Activated T-cell treated with anti-CD3 and anti-CD28 coated beads, Interleukin-2, amount 50 U/mL, for 4 hours (primary cell): ENCODE data around the gene ABLIM1. TPM values are rescaled to one million over a fixed set of nuclear protein-coding genes. Genes with fewer than 3 reads are reported as not detected.

Experiments used
- ATAC-seq, 2 donors: fragments of 200-7000 bp; cut with Tn5 transposase; one replicate each; pipeline ENCODE4 v1.10.0; 2021
- DNase-seq: peaks from one replicate; pipeline ENCODE4 v3.0.0-alpha.2; 2020
- H3K27me3 Mint-ChIP-seq: one replicate; pipeline ENCODE4 v1.8.0; 2021; ENCODE audit warnings: low read depth, mixed read lengths
- H3K36me3 Mint-ChIP-seq: one replicate; pipeline ENCODE4 v1.8.0; 2022; ENCODE audit warnings: mixed read lengths; ENCODE audit not compliant: insufficient read depth
- H3K4me1 Mint-ChIP-seq: one replicate; pipeline ENCODE4 v1.8.0; 2021; ENCODE audit warnings: low read depth, mixed read lengths
- H3K4me3 Mint-ChIP-seq: one replicate; pipeline ENCODE4 v1.8.0; 2021; ENCODE audit warnings: mild to moderate bottlenecking, moderate library complexity, mixed read lengths
- H3K9me3 Mint-ChIP-seq: one replicate; pipeline ENCODE4 v1.8.0; 2021; ENCODE audit warnings: mixed read lengths
- total RNA-seq, 3 donors: library from RNA; stranded (reverse); gene quantifications; one replicate each; pipeline ENCODE4 v1.2.1, GENCODE V29; 2021

Gene ABLIM1
- total RNA-seq, 3 donors from 2014 or later = 68.1 to 83.2 (median 76.2) TPM

DNA sequence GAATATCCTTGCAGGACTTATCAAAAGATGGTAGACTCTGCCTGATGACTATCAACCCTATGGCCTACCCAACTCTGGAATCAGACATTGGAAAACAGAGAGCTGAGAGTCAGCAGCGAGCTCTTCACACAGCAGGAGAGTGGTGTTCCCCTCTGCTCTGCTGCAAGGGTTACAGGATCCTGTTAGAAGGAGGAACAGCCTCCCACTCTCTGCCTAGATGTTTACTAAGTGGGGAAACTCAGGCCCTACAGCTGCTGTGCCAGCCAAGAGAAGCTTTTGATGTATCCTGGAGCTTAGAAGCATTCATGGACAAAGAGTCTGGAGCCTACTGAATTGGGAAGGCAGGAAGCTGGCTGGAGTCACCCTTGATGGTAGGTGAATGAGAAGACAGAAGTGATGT is 104.6 kb downstream of the ABLIM1 start:
- peaks cover 5% of the 10 kb centered on the region for H3K9me3 Mint-ChIP-seq
- H3K36me3 Mint-ChIP-seq = no peaks in the 10 kb centered on the region
- no peak for ATAC-seq
- H3K27me3 Mint-ChIP-seq = no peaks in the 10 kb centered on the region
- peaks cover 2% of the 10 kb centered on the region for H3K4me1 Mint-ChIP-seq
- no peak overlapping the region for H3K4me3 Mint-ChIP-seq
- DNase-seq = no peak

DNA sequence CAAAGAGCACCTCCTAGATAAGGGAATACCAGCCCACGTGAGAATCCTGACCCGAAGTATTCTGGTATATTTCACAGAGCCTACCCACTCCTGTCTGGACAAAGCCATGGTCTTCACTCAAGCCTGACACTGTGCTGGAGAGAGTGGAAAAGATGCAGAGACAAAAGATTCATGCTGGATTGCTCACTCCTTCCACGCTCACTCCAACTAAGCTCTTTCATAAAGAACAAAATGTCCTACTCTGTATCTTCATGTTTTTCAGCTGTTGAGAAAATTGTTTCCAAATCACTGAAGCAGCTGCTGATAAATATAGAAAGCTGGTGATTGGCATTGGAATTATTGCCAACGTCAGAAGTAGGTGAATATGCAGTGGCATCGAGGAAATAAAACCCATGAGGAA is 106.0 kb downstream of the ABLIM1 start:
- ATAC-seq (no peak), DNase-seq (no peak)
- Mint-ChIP-seq H3K36me3 (no peaks in the 10 kb centered on the region), H3K4me3 (no peak overlapping the region), H3K27me3 (no peaks in the 10 kb centered on the region), H3K4me1 (peaks cover 15% of the 10 kb centered on the region), H3K9me3 (no peaks in the 10 kb centered on the region)

DNA sequence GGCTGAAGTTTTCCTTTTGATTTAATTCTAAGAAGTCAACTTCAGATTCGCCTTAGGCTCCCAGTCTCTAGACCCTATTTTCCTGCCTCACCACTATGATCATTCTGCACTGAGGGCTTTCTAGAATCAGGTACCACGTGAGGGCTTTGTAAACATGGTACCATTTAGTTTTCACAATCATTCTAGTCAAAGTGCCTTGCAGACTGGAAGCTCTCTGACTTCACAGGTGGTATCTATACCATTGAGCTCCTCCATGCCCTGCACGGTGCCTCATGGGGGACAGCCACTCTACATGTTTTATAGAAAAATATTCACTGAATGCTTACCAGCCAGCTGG is 106.5 kb downstream of the ABLIM1 start:
- Mint-ChIP-seq H3K4me3 (no peak overlapping the region), H3K36me3 (no peaks in the 10 kb centered on the region), H3K4me1 (peaks cover 16% of the 10 kb centered on the region), H3K27me3 (no peaks in the 10 kb centered on the region), H3K9me3 (no peaks in the 10 kb centered on the region)
- no peak for ATAC-seq
- DNase-seq = no peak

DNA sequence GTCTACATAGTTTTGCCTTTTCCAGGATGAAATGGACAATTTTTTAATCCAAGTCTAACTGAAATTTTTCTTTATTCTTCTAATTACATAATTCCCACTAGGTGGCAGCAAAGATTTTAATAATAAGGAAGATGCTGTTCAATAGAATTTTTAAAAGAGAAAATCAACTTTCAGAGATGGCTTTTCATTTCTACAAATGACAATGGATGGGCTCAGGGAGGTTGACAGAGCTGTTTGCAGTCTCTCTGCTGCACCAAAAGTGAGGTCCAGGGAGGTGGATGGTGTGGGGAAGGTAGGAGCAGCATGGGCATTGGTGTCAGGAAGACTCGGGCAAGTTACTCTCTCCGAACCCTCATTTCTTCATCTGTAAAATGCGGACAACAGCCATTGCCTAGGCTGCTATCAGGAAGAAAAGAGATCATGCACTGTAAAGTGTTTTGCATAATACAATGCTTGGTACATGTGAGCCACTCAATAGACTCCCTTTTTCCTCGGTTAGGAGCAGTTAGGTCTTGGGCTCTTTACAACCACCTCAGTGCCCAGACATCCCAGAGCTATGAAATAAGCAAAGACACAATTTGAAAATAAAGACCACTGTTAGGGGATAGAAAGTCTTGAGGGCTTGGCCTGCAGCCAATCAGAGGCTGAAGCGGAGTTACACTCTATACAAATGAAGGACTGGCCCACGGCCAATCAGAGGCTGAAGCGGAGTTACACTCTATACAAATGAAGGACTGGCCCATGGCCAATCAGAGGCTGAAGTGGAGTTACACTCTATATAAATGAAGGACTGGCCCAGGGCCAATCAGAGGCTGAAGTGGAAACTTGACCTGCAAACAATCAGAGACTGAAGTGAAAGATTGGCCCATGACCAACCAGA is 107.1 kb downstream of the ABLIM1 start:
- no peaks in the 10 kb centered on the region for H3K27me3 Mint-ChIP-seq
- ATAC-seq = no peak
- H3K9me3 Mint-ChIP-seq = no peaks in the 10 kb centered on the region
- H3K4me1 Mint-ChIP-seq = peaks cover 19% of the 10 kb centered on the region
- no peak for DNase-seq
- no peak overlapping the region for H3K4me3 Mint-ChIP-seq
- H3K36me3 Mint-ChIP-seq = no peaks in the 10 kb centered on the region

DNA sequence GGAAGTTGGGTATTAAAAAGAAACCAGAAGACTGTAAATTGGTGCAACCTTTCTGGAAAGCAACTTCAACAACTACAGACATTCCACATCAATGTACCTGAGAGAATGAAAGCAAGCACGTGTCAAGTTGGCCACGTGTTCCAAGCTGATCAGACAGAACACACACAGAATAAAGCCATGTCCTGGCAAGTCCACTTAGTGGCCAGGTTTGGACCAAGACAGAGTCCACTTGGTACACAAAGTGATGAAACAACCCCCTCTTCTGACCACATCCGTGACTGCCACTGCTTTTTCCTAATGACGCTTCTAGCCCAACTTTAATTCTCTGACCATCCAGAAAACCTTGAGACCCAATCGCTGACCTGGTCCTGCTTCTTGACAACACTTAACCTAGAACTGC is 109.4 kb downstream of the ABLIM1 start:
- Mint-ChIP-seq H3K27me3 (no peaks in the 10 kb centered on the region), H3K9me3 (no peaks in the 10 kb centered on the region), H3K36me3 (no peaks in the 10 kb centered on the region), H3K4me1 (peaks cover 38% of the 10 kb centered on the region), H3K4me3 (no peak overlapping the region)
- ATAC-seq (no peak), DNase-seq (no peak)

DNA sequence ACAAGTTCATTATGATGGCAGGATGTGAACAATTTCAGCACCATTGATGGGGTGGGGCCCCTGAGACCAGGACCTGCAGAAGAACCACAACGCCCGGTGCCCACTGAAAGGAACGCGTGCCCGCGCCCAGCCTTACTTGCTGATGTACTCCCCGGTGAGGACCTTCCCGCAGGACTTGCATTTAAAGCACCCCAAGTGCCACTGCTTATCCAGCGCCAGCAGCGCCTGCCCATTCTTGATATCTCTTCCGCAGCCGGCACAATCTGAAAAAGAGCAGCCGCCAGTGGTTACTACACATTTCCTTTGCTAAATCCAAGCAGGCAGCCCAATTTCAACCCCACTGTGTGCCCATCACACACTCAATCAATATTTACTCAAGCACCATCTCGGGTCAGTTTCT is 110.6 kb downstream of the ABLIM1 start:
- no peak for DNase-seq

DNA sequence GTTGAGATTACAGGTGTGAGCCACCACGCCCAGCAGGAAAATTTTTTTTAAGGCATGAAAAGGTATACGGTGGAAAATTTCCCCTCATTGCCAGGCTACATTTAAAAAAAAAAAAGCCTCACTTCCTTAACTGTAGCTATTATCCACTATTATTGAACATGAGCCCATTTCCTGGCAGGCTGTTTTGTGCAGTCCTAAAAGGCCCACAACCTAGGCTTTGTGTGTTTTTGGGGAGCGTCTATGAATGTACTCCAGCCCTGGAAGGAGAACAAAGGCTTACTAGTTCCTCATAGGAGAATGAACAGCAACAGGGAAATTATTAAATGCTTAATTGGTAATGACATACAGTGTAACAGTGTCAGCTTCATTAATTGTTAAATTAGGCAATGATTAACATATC is 111.0 kb downstream of the ABLIM1 start:
- ATAC-seq = no peak

More for the DNA sequence above, 110.6 kb downstream of the ABLIM1 start:
- no peaks in the 10 kb centered on the region for H3K27me3 Mint-ChIP-seq
- H3K36me3 Mint-ChIP-seq = no peaks in the 10 kb centered on the region
- peak overlapping the region; percentile 60 for H3K4me3 Mint-ChIP-seq
- ATAC-seq = peak in 1 of 2 donors; percentile 31
- H3K9me3 Mint-ChIP-seq = no peaks in the 10 kb centered on the region
- peaks cover 48% of the 10 kb centered on the region for H3K4me1 Mint-ChIP-seq

DNA sequence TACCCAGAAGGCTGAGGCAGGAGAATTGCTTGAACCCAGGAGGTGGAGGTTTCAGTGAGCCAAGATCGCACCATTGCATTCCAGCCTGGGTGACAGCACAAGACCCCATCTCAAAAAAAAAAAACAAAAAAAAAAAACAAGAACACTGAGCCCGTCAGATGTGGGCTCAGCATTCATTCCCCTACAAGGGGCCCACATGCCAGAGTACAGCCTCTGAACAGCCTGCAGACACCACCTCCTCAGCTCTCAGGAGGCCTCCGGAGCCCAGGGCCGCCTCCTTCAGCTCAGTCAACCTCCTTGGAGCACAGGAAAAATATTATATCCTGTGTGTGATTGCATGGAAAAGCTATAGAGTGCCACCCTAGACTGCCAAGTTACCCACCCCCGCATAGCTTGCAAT is 112.3 kb downstream of the ABLIM1 start:
- ATAC-seq (no peak), DNase-seq (no peak)
- Mint-ChIP-seq H3K27me3 (no peaks in the 10 kb centered on the region), H3K4me1 (peaks cover 65% of the 10 kb centered on the region), H3K36me3 (no peaks in the 10 kb centered on the region), H3K4me3 (no peak overlapping the region), H3K9me3 (no peaks in the 10 kb centered on the region)

More for the DNA sequence above, 111.0 kb downstream of the ABLIM1 start:
- Mint-ChIP-seq H3K9me3 (no peaks in the 10 kb centered on the region), H3K27me3 (no peaks in the 10 kb centered on the region), H3K4me1 (peaks cover 53% of the 10 kb centered on the region), H3K36me3 (no peaks in the 10 kb centered on the region), H3K4me3 (peak overlapping the region; percentile 60)
- DNase-seq = no peak

DNA sequence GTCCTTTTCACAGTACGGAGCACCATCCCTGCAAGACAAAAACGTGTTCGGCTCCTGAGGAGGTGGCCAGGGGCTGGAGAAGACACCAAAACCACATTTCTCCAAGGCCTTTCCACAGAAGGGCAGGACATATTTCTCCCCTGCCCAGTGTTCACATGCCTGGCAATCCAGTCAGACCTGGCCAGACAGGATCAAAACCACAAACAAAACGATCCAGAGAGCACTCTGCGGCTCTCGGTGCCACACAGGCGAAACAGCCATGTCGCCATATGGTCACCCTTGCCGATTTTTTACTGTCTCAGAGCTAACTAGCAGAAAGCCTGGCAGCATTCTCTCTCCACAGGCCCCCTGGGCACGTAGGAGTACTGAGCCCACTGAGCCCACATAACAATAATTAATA is 113.0 kb downstream of the ABLIM1 start:
- H3K4me1 Mint-ChIP-seq = peaks cover 73% of the 10 kb centered on the region

DNA sequence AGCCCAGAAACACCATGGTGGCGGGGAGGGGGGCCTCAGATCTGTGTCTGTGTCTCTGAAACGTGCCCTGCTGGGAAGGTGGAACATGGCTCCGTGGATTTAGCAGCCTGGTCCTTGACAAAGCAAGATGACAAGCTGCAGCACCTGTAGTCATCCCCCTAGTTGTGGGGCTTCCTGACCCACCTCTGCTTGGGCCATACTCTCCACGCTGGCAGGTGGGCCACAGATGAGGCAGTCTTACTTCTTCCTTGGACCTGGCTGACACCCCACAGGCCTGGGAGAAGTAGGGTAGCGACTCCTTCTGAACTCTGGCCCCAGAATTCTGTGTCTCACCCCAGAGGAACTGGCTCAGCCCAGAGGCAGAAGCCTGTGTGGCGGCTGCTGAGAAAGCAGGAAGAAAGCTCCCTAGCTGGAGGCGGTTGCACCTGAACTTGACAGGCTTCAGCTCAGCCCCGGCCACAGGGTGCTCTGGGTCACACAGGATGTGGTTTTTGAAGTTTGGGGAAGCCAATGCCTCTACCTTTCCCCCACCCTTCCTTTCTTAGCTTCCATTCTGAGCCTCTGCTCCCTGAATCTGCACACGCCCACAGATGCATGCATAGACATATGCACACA is 113.9 kb downstream of the ABLIM1 start:
- Mint-ChIP-seq H3K36me3 (no peaks in the 10 kb centered on the region), H3K4me1 (peaks cover 82% of the 10 kb centered on the region), H3K27me3 (no peaks in the 10 kb centered on the region), H3K4me3 (peak overlapping the region; percentile 54), H3K9me3 (no peaks in the 10 kb centered on the region)
- DNase-seq = peak; percentile 52
- ATAC-seq = peak; percentile 44 to 47

More for the DNA sequence above, 113.0 kb downstream of the ABLIM1 start:
- ATAC-seq (no peak), DNase-seq (no peak)
- Mint-ChIP-seq H3K36me3 (no peaks in the 10 kb centered on the region), H3K27me3 (no peaks in the 10 kb centered on the region), H3K9me3 (no peaks in the 10 kb centered on the region), H3K4me3 (no peak overlapping the region)

DNA sequence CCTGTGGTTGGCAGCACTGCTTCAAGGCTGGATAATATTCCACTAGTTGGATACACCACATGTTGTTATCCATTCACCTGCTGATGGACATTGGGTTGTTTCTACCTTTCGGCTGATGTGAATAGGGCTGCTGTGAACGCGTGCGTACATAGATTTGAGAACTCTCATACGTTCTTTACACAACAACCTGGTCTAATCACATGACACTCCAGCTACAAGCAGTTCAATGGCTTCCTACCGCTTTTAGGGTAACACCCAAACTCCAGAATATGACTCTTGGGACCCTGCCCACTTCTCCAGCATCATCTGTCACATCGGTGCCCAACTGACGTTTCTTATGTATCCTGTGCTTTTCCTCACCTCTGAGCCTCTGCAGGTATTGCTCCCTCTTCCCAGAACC is 114.6 kb downstream of the ABLIM1 start:
- Mint-ChIP-seq H3K36me3 (no peaks in the 10 kb centered on the region), H3K9me3 (no peaks in the 10 kb centered on the region), H3K27me3 (no peaks in the 10 kb centered on the region), H3K4me1 (peaks cover 87% of the 10 kb centered on the region), H3K4me3 (peak overlapping the region; percentile 54)
- ATAC-seq = no peak
- no peak for DNase-seq

DNA sequence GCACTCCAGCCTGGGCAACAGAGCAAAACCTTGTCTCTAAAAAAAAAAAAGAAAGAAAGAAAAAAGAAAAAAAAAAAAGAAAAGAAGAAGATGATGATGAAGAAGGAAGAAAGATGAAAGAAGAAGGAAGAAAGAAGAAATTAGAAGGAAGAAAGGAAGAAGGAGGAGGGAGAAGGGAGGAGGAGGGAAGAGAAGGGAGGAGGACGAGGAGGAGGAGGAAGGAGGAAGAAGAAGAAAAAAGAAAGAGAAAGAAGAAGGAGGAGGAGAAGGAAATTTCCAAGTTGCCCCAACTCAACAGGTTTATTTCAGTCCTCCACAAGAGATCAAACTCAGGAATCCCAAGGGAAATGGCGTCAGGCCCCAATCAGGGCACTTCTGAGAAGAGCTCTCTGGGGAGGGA is 115.7 kb downstream of the ABLIM1 start:
- Mint-ChIP-seq H3K36me3 (no peaks in the 10 kb centered on the region), H3K27me3 (no peaks in the 10 kb centered on the region), H3K9me3 (no peaks in the 10 kb centered on the region), H3K4me3 (no peak overlapping the region), H3K4me1 (peaks cover 88% of the 10 kb centered on the region)
- DNase-seq = no peak
- ATAC-seq = no peak

DNA sequence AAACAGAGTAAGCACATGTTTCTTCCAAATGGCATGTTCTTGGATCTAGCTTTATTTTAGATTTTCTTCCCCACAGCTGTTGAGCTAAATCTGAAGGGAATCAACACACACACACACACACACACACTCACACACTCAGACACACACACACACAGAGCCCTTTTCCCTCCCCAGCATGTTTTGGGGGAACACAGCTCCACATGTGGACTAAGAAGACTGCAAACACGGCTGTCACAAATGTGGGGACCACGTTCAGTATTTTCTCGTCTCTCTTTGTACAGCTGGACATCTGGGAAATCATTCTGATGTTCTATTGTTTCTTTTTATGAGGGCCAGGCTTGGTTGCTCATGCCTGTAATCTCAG is 116.3 kb downstream of the ABLIM1 start:
- H3K4me1 Mint-ChIP-seq = peaks cover 86% of the 10 kb centered on the region

DNA sequence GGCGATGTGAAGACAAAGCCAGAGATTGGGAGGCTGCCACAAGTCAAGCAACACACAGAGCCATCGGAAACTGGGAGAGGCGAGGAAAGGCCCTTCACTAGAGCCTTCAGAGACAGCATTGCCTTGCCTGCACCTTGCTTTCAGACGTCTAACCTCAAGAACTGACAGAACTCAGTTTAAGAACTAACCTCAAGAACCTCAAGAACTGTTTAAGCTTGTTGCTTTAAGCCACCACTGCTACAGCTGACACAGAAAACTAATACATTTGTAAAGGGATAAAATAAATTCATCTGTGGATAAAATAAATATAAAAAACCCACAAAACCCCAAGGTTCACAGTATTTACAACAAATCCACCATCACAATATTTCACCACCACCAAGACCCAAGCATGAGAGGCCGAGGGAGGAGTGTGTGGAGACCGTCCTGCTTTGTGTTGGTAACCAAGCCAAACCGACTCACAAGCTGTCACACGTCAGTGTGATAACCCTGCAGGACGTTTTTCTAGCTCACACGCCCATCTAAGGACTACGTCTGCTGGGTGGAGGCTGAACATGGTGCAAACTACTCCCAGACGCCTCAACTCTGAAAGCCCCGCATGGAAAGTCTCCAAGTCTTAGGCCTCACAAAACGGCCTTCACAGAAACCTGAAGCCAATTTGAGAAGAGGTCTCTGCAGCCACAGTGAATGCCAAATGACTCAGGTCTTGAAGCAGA is 116.8 kb downstream of the ABLIM1 start:
- ATAC-seq (peak; percentile 87), DNase-seq (peak; percentile 56)
- H3K4me1 Mint-ChIP-seq = peaks cover 83% of the 10 kb centered on the region
- peak overlapping the region; percentile 8 for H3K4me3 Mint-ChIP-seq
- H3K27me3 Mint-ChIP-seq = no peaks in the 10 kb centered on the region
- no peaks in the 10 kb centered on the region for H3K9me3 Mint-ChIP-seq
- H3K36me3 Mint-ChIP-seq = no peaks in the 10 kb centered on the region

More for the DNA sequence above, 116.3 kb downstream of the ABLIM1 start:
- Mint-ChIP-seq H3K9me3 (no peaks in the 10 kb centered on the region), H3K36me3 (no peaks in the 10 kb centered on the region), H3K27me3 (no peaks in the 10 kb centered on the region), H3K4me3 (no peak overlapping the region)
- ATAC-seq (no peak), DNase-seq (no peak)
